Activated B cell treated with CpG ODN at 0.5 μM for 24 hours (primary cell): ENCODE data around the gene TAOK1. TPM values are rescaled to one million over a fixed set of nuclear protein-coding genes. Genes with fewer than 3 reads are reported as not detected.

Source experiments
- ATAC-seq: fragments of 200-7000 bp; cut with Tn5 transposase; one replicate; pipeline ENCODE4 v1.10.0; 2021; ENCODE audit warnings: low read depth, mild to moderate bottlenecking, moderate library complexity
- CTCF ChIA-PET: fragments of 350-600 bp; sonication (Branson Sonifier 250); formaldehyde crosslinking; loops from one replicate; lab custom pipeline; 2021; ENCODE audit warnings: antibody characterized with exemption; lab: Charles Lee
- POLR2A ChIA-PET: fragments of 350-600 bp; sonication (Branson Sonifier 250); formaldehyde crosslinking; loops from one replicate; lab custom pipeline; 2021; ENCODE audit warnings: antibody characterized with exemption; lab: Charles Lee
- DNase-seq: peaks from one replicate; pipeline ENCODE4 v3.0.0; 2022
- H3K27ac Mint-ChIP-seq: one replicate; pipeline ENCODE4 v1.8.0; 2020; ENCODE audit warnings: mixed read lengths
- H3K27me3 Mint-ChIP-seq: one replicate; pipeline ENCODE4 v1.8.0; 2021; ENCODE audit warnings: mixed read lengths
- H3K36me3 Mint-ChIP-seq: one replicate; pipeline ENCODE4 v1.8.0; 2021; ENCODE audit warnings: low read depth, mixed read lengths
- H3K4me1 Mint-ChIP-seq: one replicate; pipeline ENCODE4 v1.8.0; 2021; ENCODE audit warnings: mixed read lengths
- H3K4me3 Mint-ChIP-seq: one replicate; pipeline ENCODE4 v1.8.0; 2020; ENCODE audit warnings: mild to moderate bottlenecking, mixed read lengths
- H3K9me3 Mint-ChIP-seq: one replicate; pipeline ENCODE4 v1.8.0; 2020; ENCODE audit warnings: mixed read lengths
- intact Hi-C: fragments of 100-400 bp; cut with micrococcal nuclease; formaldehyde crosslinking; loops from one replicate; pipeline ENCODE4 v1.15.1; 2024
- total RNA-seq: library from RNA; stranded (reverse); gene quantifications from 2 replicates; pipeline ENCODE4 v1.2.3, GENCODE V29; 2022
- TF ChIP-seq, protein P1 (sequence below): fragments of 200-600 bp; IDR thresholded peaks from one replicate; pipeline ENCODE4 v1.8.0; 2022; ENCODE audit warnings: antibody characterized with exemption, mild to moderate bottlenecking

TAOK1 gene
- total RNA-seq, 1 donor from 2014 or later: 55.5 TPM

GRCh38 chr17:29595943-29596774, 206.0 kb downstream of the TAOK1 start:
- CTCF ChIA-PET: interaction anchor here (1.2 kb wide), 1 partner anchor 15 kb away, joined by 3 read pairs; no protein-coding TSS in a partner anchor
- Mint-ChIP-seq H3K9me3 (no peaks in the 10 kb centered on the region), H3K4me1 (peaks cover 24% of the 10 kb centered on the region), H3K27ac (no peak overlapping the region), H3K4me3 (no peak overlapping the region), H3K36me3 (no peaks in the 10 kb centered on the region), H3K27me3 (no peaks in the 10 kb centered on the region)
- intact Hi-C loops: loop anchor here (10.0 kb wide), 1 partner anchor 641 kb away; the partner anchor contains the start of gene PHF12
- POLR2A ChIA-PET: no interaction called here
- DNase-seq: no peak
- TF ChIP-seq, protein P1, sequence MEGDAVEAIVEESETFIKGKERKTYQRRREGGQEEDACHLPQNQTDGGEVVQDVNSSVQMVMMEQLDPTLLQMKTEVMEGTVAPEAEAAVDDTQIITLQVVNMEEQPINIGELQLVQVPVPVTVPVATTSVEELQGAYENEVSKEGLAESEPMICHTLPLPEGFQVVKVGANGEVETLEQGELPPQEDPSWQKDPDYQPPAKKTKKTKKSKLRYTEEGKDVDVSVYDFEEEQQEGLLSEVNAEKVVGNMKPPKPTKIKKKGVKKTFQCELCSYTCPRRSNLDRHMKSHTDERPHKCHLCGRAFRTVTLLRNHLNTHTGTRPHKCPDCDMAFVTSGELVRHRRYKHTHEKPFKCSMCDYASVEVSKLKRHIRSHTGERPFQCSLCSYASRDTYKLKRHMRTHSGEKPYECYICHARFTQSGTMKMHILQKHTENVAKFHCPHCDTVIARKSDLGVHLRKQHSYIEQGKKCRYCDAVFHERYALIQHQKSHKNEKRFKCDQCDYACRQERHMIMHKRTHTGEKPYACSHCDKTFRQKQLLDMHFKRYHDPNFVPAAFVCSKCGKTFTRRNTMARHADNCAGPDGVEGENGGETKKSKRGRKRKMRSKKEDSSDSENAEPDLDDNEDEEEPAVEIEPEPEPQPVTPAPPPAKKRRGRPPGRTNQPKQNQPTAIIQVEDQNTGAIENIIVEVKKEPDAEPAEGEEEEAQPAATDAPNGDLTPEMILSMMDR: no peak
- no peak for ATAC-seq

- intact Hi-C loops: loop anchor here (10.0 kb wide), 1 partner anchor 642 kb away; the partner anchor contains the start of gene PHF12
- H3K27ac Mint-ChIP-seq: no peak overlapping the region
These were observed 206.6 kb downstream of the TAOK1 start for GRCh38 chr17:29596811-29597210.

DNA sequence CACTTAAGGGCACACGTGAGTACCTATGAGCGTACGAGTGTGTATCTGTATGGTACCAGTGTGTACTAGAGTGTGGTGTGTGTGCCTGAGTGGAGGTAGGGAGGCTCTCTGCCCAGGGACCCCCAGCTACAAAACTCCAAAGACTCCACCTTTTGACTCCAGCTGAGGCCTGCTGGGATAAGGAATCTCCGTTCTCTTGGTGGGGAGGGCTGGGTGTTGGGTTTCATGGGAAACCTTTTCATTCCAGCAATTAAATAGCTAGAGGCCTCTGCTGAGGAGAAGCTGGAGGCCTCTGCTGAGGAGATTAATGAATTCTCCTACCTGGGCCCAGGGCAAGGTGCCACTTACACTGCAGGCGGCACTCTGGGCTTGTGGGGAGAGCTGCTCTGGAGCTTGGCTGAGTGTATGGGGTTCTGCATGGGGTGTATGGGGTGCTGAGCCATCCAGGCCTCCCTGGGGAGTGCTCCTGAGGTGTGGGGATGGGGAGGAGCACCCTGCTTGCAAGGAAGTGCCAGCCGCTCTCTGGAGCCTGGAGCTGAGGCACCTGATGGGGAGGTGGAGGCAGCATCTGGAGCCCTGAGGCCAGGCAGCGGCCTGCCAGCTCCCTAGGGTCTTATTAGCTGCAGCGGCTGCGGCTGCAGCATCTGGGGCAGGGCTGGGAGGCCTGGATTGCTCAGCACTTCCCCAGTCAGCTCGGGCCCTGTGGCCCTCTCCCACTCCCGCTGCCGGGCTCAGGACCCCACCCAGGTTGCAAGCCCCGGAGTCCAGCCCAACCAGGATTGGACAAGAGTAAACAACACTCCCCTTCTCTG, 207.4 kb downstream of the TAOK1 start:
- H3K27me3 Mint-ChIP-seq: no peaks in the 10 kb centered on the region
- DNase-seq (no peak), ATAC-seq (no peak)
- no peak overlapping the region for H3K27ac Mint-ChIP-seq
- TF ChIP-seq, protein P1: no peak
- H3K36me3 Mint-ChIP-seq: no peaks in the 10 kb centered on the region
- ChIA-PET CTCF (interaction anchor here (1.2 kb wide), 1 partner anchor 16 kb away, joined by 3 read pairs; no protein-coding TSS in a partner anchor), POLR2A (no interaction called here)
- H3K9me3 Mint-ChIP-seq: no peaks in the 10 kb centered on the region
- H3K4me1 Mint-ChIP-seq: peaks cover 10% of the 10 kb centered on the region
- intact Hi-C loops: loop anchor here (10.0 kb wide), 1 partner anchor 643 kb away; the partner anchor contains the start of gene PHF12
- H3K4me3 Mint-ChIP-seq: no peak overlapping the region

More at GRCh38 chr17:29596811-29597210, 206.6 kb downstream of the TAOK1 start:
- H3K27me3 Mint-ChIP-seq: no peaks in the 10 kb centered on the region
- H3K9me3 Mint-ChIP-seq: no peaks in the 10 kb centered on the region
- no peaks in the 10 kb centered on the region for H3K36me3 Mint-ChIP-seq
- no peak overlapping the region for H3K4me3 Mint-ChIP-seq
- TF ChIP-seq, protein P1: no peak
- peaks cover 17% of the 10 kb centered on the region for H3K4me1 Mint-ChIP-seq
- ChIA-PET CTCF (interaction anchor here (1.2 kb wide), 1 partner anchor 16 kb away, joined by 3 read pairs; no protein-coding TSS in a partner anchor), POLR2A (no interaction called here)
- ATAC-seq: no peak
- no peak for DNase-seq

Other genes with a start within 250 kb of the TAOK1 start
- 67.8 and 79.8 TPM in 2 replicates for gene MYO18A, start 210.0 kb upstream of the TAOK1 start, total RNA-seq
- gene CRYBA1, start 143.5 kb upstream of the TAOK1 start, total RNA-seq: not detected in 2 replicates
- gene NUFIP2, start 96.2 kb upstream of the TAOK1 start, total RNA-seq: 61.0 and 61.8 TPM in 2 replicates
- gene ABHD15, start 176.7 kb downstream of the TAOK1 start, total RNA-seq: 11.0 and 11.2 TPM in 2 replicates
- 65.1 and 71.2 TPM in 2 replicates for gene TP53I13, start 178.3 kb downstream of the TAOK1 start, total RNA-seq
- 41.7 and 45.3 TPM in 2 replicates for gene GIT1, start 199.3 kb downstream of the TAOK1 start, total RNA-seq
- gene ANKRD13B, start 202.8 kb downstream of the TAOK1 start, total RNA-seq: 3.5 and 5.2 TPM in 2 replicates
- gene CORO6, start 232.5 kb downstream of the TAOK1 start, total RNA-seq: 4.1 and 5.1 TPM in 2 replicates